Activated naive CD4-positive, alpha-beta T cell treated with Interleukin-2 at 50 U/mL for 16 hours (primary cell): ENCODE measurements around the gene SCOC.
"Not testable (repeated sequence)": the region's sequence is repeated elsewhere in the genome, so short reads cannot be mapped to it uniquely, and the experiment has no call there.

Experiments
- DNase-seq: peaks from one replicate; pipeline ENCODE4 v3.0.0-alpha.2; 2020

Gene SCOC

DNA sequence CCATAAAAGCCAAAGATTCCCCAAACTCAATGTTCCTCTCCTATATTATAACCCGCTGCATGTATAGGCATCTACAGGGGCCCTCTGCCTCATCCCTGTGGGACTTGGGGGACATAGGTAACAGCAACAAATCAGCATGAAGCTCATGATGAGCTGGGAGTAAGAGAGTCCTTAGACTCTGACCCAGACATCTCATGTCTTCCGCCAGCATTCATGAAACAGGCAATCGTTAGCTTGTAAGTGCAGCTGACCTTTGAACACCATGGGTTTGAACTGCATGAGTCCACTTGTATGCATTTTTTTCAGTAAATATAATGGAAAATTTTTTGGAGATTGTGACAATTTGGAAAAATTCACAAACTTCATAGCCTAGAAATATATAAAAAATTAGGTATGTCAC, 10.4 kb upstream of the SCOC start:
- DNase-seq, result no peak

DNA sequence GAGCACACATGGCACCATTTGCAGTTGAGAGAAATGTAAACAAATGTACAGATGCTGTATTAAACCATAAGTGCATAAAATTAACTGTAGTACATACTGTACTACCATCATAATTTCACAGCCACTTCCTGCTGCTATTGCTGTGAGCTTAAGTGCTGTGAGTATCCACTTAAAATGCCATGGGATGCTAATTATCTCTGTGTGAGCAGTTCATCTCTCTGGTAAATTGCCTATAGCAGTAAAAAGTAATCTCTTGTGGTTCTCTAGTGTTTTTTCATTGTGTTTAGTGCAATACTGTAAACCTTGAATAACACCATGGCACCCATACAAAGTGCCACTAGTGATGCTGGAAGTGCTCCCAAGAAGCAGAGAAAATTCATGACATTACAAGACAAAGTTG, 9.9 kb upstream of the SCOC start:
- DNase-seq, result no peak

DNA sequence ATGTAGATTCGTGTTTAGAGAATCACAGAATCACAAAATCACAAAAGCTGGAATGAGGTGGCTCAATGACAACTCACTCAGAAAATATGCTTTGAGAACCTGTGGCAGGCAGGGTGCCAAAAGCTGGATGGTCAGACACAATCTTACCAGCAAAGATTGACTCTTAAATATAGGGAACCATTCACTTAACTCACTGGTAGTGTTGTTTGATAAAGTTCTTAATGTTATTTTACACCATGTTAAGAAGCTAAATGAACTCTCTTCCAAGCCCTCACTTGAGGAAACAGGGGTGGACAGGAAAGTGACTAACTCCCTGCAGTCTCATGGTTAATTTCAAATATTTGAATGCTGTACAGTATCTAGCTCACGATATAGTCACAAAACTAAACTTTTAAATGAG, 5.7 kb upstream of the SCOC start:
- no peak for DNase-seq

GRCh38 chr4:140368686-140369085, 4.8 kb upstream of the SCOC start:
- DNase-seq, result no peak

DNA sequence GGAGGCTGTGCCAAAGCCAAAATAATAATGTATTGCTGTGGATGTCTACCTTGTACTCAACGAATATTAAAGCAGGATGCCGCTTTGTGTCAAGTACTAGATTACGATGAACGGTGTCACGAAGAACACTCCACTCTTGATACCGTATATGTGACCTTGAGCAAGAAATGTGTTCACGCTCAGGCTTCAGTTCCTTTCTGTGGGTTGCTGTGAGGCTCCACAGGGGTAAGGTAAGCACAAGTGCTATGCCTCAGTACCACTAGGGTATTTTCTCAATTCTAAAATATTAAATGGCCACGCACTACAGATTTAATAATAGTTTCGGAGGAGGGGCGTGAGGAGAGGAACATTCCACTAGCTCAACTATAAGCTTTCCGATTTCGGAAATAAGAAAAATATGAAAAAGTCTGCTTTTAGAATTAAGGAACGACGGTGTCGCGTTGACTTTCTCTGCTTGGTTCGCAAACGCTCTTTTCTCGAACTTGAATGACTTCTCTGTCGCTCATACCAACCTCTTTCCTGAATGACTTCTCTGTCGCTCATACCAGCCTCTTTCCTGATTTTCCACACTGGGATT, 607 bp upstream of the SCOC start:
- DNase-seq, result peak; percentile 37

- DNase-seq, result no peak
These were observed 658 bp downstream of the SCOC start for GRCh38 chr4:140374130-140374477.

DNA sequence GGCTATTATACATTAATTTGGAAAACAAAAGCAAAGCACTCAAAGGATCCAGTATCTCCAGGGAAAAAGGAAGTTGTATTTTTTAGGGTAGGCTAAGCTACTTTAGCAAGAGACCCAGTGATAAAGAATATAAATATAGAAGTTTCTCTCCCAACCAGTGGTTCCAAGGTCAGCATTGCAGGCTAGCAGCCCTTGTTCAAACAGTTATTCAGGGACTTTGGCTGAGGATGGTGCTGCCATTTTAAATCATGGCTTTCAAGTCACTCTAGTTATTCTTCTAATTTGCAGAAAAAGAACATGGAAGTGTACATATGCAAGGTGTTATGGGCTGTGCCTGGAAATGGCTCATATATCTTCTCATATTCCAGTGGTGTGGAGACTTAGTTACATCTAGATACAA, 9.3 kb downstream of the SCOC start:
- DNase-seq, result no peak

DNA sequence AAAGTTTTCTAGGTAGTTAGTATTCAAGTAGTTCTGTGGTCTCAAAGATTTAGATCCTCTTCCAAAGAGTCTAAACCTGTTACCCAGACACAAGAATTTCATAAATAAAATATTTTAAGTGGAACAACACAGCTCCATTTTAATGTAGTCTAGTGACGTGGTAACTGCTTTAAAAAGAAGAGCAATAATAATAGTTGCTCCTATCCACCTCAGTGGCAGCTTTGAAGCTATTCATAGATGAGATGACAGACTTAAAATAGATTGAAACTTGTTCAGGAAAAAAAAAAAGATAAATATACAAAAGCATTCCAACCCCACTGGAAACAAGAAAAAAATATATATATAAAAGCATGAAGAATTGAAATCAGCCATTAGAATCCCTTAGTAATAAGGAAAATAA, 14.6 kb downstream of the SCOC start:
- DNase-seq, result no peak

GRCh38 chr4:140395668-140396067, 22.2 kb downstream of the SCOC start:
- no peak for DNase-seq

DNA sequence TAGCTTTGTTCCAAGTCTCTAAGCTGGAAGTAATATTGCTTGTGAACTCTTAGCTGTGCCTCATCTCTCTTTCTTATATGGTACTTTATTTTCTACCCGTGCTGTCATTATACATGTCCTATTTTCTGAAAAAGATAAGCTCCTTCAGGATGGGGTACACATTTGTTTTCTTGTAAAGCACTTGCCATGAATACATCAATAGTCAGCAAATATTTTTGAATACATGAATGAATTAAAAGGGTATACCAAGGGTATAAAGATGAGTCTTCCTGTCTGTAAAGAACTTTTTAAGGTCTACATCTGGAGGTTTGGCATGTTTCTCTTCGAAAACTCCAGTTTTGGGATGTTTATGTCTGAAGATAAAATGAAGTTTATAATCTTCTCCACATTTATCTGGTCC, 26.7 kb downstream of the SCOC start:
- no peak for DNase-seq

DNA sequence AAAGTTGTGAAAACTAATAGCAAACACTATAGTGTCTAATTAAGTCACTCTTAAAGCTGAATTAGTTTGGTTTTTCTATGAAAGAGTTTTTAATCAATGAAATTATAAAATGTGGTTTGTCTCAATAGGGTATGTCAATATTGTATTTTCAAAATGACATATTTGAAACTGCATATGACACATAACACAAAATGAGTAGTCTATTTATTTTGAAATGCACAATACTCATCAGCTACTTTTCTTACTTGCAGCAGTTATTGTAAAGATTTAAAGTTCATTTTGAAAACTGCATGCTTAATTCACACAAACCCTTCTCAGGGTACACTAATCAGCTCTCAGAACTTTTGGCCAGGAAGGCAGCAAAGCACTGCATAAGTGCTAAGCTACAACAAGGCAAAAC, 32.8 kb downstream of the SCOC start:
- no peak for DNase-seq

DNA sequence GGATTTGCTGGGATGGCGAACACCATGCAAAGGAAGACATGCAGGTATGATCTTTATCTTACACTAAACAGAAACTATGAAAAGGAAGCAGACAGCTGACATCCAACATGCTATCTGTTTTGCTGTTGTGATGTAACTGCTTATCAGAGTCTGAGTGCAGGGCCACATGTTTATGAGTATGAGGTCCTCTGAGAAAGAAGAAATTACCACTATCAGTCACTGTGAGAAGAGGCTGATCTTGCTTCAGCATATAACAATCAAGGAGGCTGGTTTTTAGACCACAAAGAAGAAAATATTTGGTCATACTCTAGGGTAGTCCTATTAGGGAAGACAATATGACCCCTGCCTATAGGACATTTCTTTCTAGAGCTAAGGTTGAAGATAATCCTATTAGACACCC, 35.5 kb downstream of the SCOC start:
- no peak for DNase-seq

- DNase-seq, result not testable (repeated sequence)
These were observed 39.9 kb downstream of the SCOC start for GRCh38 chr4:140413130-140413969.

GRCh38 chr4:140423106-140423505, 49.7 kb downstream of the SCOC start:
- DNase-seq, result no peak

- DNase-seq, result no peak
These were observed 53.2 kb downstream of the SCOC start for GRCh38 chr4:140426610-140427105.

- peak; percentile 27 for DNase-seq
These were observed 53.9 kb downstream of the SCOC start, which contains the start of gene CLGN for GRCh38 chr4:140427106-140427918. Gene CLGN (minus strand): TSS chr4:140427648. CDS start chr4:140413078, 14,570 bp downstream.

- DNase-seq, result no peak
These were observed 54.5 kb downstream of the SCOC start for GRCh38 chr4:140427919-140428471.
